OCI-LY7 (cell line): ENCODE results near the gene BTG2. TPM values are rescaled to one million over a fixed set of nuclear protein-coding genes. Genes with fewer than 3 reads are reported as not detected.

Experiments
- BruUV-seq: library from RNA; stranded (reverse); fragments of 400-500 nt; replicated peaks from 2 replicates; lab custom pipeline; 2021; lab: Mats Ljungman, UMichigan
- CTCF ChIA-PET: fragments of 300-600 bp; sonication (Branson Sonifier 250); formaldehyde crosslinking; loops from one replicate; lab custom pipeline; 2022; ENCODE audit warnings: antibody characterized with exemption; ENCODE audit not compliant: unreplicated experiment; lab: Charles Lee
- POLR2A ChIA-PET: fragments of 300-600 bp; sonication (Branson Sonifier 250); formaldehyde crosslinking; loops from one replicate; lab custom pipeline; 2022; ENCODE audit warnings: antibody characterized with exemption; lab: Charles Lee
- DNase-seq: peaks from one replicate; pipeline ENCODE4 v3.0.0-alpha.2; 2015; ENCODE audit warnings: low spot score
- H2AFZ ChIP-seq: fragments of 200-600 bp; sonication (generic), shearing (Covaris generic); 2 replicates; pipeline ENCODE4 v1.6.1; 2014; ENCODE audit warnings: mild to moderate bottlenecking, antibody characterized with exemption, low read length, moderate library complexity
- H3K27ac ChIP-seq: fragments of 200-600 bp; sonication (generic); 2 replicates; pipeline ENCODE4 v1.5.1; 2014; ENCODE audit warnings: mixed run types, low read depth, mild to moderate bottlenecking, moderate library complexity, low read length, inconsistent platforms; ENCODE audit not compliant: poor library complexity, severe bottlenecking
- H3K36me3 ChIP-seq: fragments of 200-600 bp; sonication (generic); 2 replicates; pipeline ENCODE4 v1.6.1; 2014; ENCODE audit warnings: mild to moderate bottlenecking, antibody characterized with exemption, low read length, moderate library complexity, mixed read lengths; ENCODE audit not compliant: insufficient read depth
- H3K4me1 ChIP-seq: fragments of 200-600 bp; sonication (generic); 2 replicates; pipeline ENCODE4 v1.5.1; 2014; ENCODE audit warnings: mild to moderate bottlenecking, low read length; ENCODE audit not compliant: insufficient read depth, poor library complexity, severe bottlenecking
- H3K4me2 ChIP-seq: fragments of 200-600 bp; sonication (generic); 2 replicates; pipeline ENCODE4 v1.6.1; 2014; ENCODE audit warnings: mild to moderate bottlenecking, low read length
- H3K4me3 ChIP-seq: fragments of 200-600 bp; sonication (generic); 2 replicates; pipeline ENCODE4 v1.5.1; 2014; ENCODE audit warnings: mild to moderate bottlenecking, low read depth, low read length; ENCODE audit not compliant: poor library complexity, severe bottlenecking
- H3K79me2 ChIP-seq: fragments of 200-600 bp; sonication (generic); 2 replicates; pipeline ENCODE4 v1.6.1; 2016; ENCODE audit warnings: low read depth, mild to moderate bottlenecking, low read length, moderate library complexity, mixed read lengths; ENCODE audit not compliant: insufficient read depth
- H3K9me2 ChIP-seq: fragments of 200-600 bp; sonication (generic); 2 replicates; pipeline ENCODE4 v1.6.1; 2016; ENCODE audit warnings: mild to moderate bottlenecking, low read length, mixed read lengths; ENCODE audit not compliant: insufficient read depth
- H3K9me3 ChIP-seq: fragments of 200-600 bp; sonication (generic); 2 replicates; pipeline ENCODE4 v1.6.1; 2014; ENCODE audit warnings: mild to moderate bottlenecking, mixed run types, low read length, mixed read lengths
- H4K20me1 ChIP-seq: fragments of 200-600 bp; sonication (generic); 2 replicates; pipeline ENCODE4 v1.6.1; 2014; ENCODE audit warnings: mild to moderate bottlenecking, antibody characterized with exemption, low read length, moderate library complexity, mixed read lengths; ENCODE audit not compliant: insufficient read depth
- EZH2phosphoT487 ChIP-seq: fragments of 200-600 bp; sonication (generic); IDR thresholded peaks from 2 replicates; pipeline ENCODE4 v1.6.1; 2018; ENCODE audit warnings: low read depth, borderline replicate concordance, mild to moderate bottlenecking, mixed run types, antibody characterized with exemption, low read length, moderate library complexity, mixed read lengths
- intact Hi-C: fragments of 100-400 bp; cut with micrococcal nuclease; formaldehyde crosslinking; loops from one replicate; pipeline ENCODE4 v1.10.0; 2022; ENCODE audit not compliant: unreplicated experiment
- total RNA-seq, 2 experiments: library from RNA; depleted of rRNA in 1 of 2; stranded (reverse); fragments of >200 nt in 1 of 2; shearing (Covaris generic) in 1 of 2; gene quantifications; 2 replicates each; pipeline ENCODE4 v1.2.3, GENCODE V29; 2014 to 2022
- TF ChIP-seq, protein P1 (sequence below): fragments of 200-600 bp; sonication (generic); conservative IDR thresholded peaks from 2 replicates; pipeline ENCODE4 v1.5.1; 2014; ENCODE audit warnings: mild to moderate bottlenecking, antibody characterized with exemption, low read length, moderate library complexity, mixed read lengths

Gene BTG2
- total RNA-seq, 2 experiments from 2014 or later = 99.5 to 156 TPM

DNA sequence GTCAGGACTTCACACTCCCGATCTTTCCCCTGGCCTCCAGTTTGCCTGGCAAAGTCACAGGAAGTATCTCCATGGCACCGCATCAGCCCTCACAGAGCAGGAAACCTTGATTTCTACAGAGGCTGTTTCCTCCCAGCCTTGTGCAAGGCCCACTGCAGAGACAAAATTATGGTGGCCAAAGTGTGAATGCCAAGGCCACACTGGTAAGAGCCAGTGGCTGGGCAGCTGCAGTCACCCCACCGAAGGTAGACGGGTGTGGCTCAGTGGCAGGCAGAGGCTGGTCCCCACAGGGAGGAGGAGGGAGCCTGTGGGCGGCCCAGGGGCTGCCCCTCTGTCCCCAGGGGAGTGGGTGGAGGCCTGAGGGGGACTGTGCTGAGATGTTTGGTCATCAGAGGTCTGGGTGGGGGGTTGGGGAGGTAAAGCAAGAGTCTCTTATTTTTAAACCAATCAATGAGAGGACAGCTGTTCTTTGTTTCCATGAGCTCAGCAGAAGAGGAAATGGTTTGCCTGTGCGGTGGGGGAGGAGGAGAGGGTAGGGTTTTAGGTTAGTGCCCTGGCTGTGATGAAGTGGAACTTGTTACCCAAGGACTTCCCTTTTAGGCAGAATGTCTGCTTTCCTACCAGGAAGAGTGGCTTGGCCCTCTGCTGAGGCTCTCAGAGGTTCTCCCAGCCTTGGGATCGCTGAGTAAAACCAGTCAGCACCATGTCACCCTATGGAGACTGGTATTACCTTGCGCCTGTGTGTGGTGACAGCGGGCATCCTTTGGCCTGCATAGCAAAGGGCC lies 18.0 kb upstream of the BTG2 start:
- no peaks in the 10 kb centered on the region for H4K20me1 ChIP-seq
- H2AFZ ChIP-seq = no peak overlapping the region
- H3K27ac ChIP-seq = peak overlapping the region; percentile 99
- no peaks in the 10 kb centered on the region for H3K9me3 ChIP-seq
- H3K4me3 ChIP-seq = peak overlapping the region; percentile 60
- H3K4me2 ChIP-seq = peak overlapping the region; percentile 93
- ChIA-PET POLR2A (interaction anchor here (0.6 to 23.3 kb wide), 4 partner anchors 22 to 1232 kb away, joined by 3 to 458 read pairs (median 123); partner anchors contain the start of gene BTG2), CTCF (interaction anchor here (0.6 to 2.6 kb wide), 5 partner anchors 13 to 41 kb away, joined by 3 to 8 read pairs (median 4); no protein-coding TSS in a partner anchor)
- peaks cover 99% of the 10 kb centered on the region for H3K4me1 ChIP-seq
- TF ChIP-seq EZH2phosphoT487 = no peak
- TF ChIP-seq, protein P1, sequence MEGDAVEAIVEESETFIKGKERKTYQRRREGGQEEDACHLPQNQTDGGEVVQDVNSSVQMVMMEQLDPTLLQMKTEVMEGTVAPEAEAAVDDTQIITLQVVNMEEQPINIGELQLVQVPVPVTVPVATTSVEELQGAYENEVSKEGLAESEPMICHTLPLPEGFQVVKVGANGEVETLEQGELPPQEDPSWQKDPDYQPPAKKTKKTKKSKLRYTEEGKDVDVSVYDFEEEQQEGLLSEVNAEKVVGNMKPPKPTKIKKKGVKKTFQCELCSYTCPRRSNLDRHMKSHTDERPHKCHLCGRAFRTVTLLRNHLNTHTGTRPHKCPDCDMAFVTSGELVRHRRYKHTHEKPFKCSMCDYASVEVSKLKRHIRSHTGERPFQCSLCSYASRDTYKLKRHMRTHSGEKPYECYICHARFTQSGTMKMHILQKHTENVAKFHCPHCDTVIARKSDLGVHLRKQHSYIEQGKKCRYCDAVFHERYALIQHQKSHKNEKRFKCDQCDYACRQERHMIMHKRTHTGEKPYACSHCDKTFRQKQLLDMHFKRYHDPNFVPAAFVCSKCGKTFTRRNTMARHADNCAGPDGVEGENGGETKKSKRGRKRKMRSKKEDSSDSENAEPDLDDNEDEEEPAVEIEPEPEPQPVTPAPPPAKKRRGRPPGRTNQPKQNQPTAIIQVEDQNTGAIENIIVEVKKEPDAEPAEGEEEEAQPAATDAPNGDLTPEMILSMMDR = no peak
- peaks cover 9% of the 10 kb centered on the region; the same call in 1 of the 2 replicates for H3K79me2 ChIP-seq
- H3K36me3 ChIP-seq = no peaks in the 10 kb centered on the region
- BruUV-seq = no TSS peak
- peak; percentile 96 for DNase-seq
- H3K9me2 ChIP-seq = no peaks in the 10 kb centered on the region
- intact Hi-C loops = no loop called here

DNA sequence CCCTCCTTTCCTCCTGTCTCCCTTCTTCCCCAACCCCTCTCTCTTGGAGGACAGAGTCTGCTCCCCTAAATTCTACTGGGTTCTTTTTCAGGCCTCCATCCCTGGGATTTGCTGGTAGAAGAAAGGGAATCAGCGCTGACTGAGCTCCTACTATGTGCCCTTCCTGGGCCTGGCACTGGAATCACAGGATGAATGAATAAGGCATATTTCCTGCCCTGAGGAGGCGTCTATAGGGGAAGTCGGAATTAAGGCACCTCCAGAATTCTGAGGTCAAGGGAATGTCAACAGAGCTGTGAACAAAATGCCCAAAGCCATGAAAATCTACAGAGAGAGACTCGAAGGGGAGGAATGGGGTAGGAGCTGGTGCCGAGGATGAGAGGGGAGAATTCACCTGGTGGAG lies 17.4 kb upstream of the BTG2 start:
- Histone ChIP-seq H2AFZ (no peak overlapping the region), H3K79me2 (peaks cover 9% of the 10 kb centered on the region; the same call in 1 of the 2 replicates), H3K9me3 (no peaks in the 10 kb centered on the region), H3K9me2 (no peaks in the 10 kb centered on the region), H3K36me3 (no peaks in the 10 kb centered on the region), H4K20me1 (no peaks in the 10 kb centered on the region), H3K4me2 (peak overlapping the region; percentile 93), H3K4me3 (peak overlapping the region; percentile 60), H3K4me1 (peaks cover 99% of the 10 kb centered on the region), H3K27ac (peak overlapping the region; percentile 99)
- no peak for DNase-seq
- BruUV-seq = TSS peak; percentile 77
- ChIA-PET POLR2A (interaction anchor here (15.4 to 23.3 kb wide), 2 partner anchors 22 to 36 kb away, joined by 241 to 458 read pairs; partner anchors contain the start of gene BTG2), CTCF (interaction anchor here (0.6 to 2.6 kb wide), 5 partner anchors 13 to 37 kb away, joined by 3 to 6 read pairs (median 3); no protein-coding TSS in a partner anchor)
- intact Hi-C loops = no loop called here
- TF ChIP-seq, protein P1 = no peak
- TF ChIP-seq EZH2phosphoT487 = no peak
